ENCODE results near the gene KIAA0753. TPM values are rescaled to one million over a fixed set of nuclear protein-coding genes. Genes with fewer than 3 reads are reported as not detected.
A peak's percentile ranks its signal among the peaks of the same experiment; 100 is the strongest.

KIAA0753 gene
- polyA plus RNA-seq, 1 donor (not counting 4 experiments of a cell fraction or from before 2014, with no cell fraction given), result 11.6 TPM

DNA sequence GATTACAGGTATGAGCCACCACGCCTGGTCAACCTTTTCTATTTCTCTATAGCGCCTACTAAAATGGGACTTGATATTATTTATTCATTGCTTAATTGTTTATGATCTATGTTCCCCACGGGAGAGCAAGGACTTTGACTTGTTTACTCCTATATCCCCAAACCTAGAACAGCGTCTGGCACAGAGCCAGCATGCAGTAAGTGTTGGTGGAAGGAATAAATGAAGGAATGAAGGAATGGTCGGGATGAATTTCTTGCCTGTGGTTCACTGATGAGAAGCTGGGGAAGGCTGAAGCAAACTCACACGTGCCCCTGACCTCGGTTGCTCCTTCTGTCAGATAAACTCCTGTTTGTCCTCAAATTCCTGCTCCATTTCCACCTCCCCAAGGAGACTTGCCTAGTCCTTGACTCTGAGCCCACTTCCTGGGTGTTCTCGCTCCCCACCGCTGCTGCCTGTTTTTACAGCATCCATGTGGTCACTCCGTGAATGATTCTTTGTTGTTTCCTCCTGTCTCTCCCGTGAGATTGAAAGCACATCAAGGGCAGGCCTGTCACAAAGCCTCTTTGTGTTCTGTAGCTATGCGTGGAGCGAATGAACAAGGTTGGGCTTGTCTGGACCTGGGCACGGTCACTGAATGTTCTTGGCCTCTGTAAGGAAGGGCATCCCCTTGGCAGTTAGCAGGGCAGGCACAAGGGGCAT is 28.4 kb upstream of the KIAA0753 start:
- peak overlapping the region; percentile 61 for H3K9ac ChIP-seq (ENCODE audit: control insufficient read depth, extremely low read depth, insufficient read depth, low read length)
- no peaks in the 10 kb centered on the region for H4K20me1 ChIP-seq (ENCODE audit: control insufficient read depth, extremely low read depth, insufficient read depth, low read length)
- H3K4me1 ChIP-seq (ENCODE audit: control insufficient read depth, extremely low read depth, insufficient read depth, low read length), result peaks cover 41% of the 10 kb centered on the region
- TF ChIP-seq, protein P1, sequence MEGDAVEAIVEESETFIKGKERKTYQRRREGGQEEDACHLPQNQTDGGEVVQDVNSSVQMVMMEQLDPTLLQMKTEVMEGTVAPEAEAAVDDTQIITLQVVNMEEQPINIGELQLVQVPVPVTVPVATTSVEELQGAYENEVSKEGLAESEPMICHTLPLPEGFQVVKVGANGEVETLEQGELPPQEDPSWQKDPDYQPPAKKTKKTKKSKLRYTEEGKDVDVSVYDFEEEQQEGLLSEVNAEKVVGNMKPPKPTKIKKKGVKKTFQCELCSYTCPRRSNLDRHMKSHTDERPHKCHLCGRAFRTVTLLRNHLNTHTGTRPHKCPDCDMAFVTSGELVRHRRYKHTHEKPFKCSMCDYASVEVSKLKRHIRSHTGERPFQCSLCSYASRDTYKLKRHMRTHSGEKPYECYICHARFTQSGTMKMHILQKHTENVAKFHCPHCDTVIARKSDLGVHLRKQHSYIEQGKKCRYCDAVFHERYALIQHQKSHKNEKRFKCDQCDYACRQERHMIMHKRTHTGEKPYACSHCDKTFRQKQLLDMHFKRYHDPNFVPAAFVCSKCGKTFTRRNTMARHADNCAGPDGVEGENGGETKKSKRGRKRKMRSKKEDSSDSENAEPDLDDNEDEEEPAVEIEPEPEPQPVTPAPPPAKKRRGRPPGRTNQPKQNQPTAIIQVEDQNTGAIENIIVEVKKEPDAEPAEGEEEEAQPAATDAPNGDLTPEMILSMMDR (optimal IDR thresholded peaks at IDR 0.05 in 1 of 3, IDR thresholded peaks at IDR 0.05 in 1 of 3, conservative IDR thresholded peaks at IDR 0.05 in 1 of 3; ENCODE audit: extremely low read depth in 1 of 3, insufficient read depth in 2 of 3, low read length in 3 of 3), result no peak
- TF ChIP-seq EZH2 (IDR thresholded peaks at IDR 0.05; ENCODE audit: low read length), result no peak
- H3K27me3 ChIP-seq (ENCODE audit: control insufficient read depth, extremely low read depth, insufficient read depth, low read length), result no peaks in the 10 kb centered on the region
- peak overlapping the region; percentile 92 for H3K27ac ChIP-seq (ENCODE audit: control insufficient read depth, insufficient read depth, low read length)
- H3K36me3 ChIP-seq (ENCODE audit: control insufficient read depth in 2 of 2, extremely low read depth in 1 of 2, insufficient read depth in 2 of 2, low read length in 2 of 2), result no peaks in the 10 kb centered on the region
- H3K9me1 ChIP-seq (ENCODE audit: control insufficient read depth, extremely low read depth, insufficient read depth, low read length), result no peaks in the 10 kb centered on the region
- H3K4me2 ChIP-seq (ENCODE audit: control insufficient read depth, extremely low read depth, insufficient read depth, low read depth, low read length), result peak overlapping the region; percentile 84
- H2AFZ ChIP-seq (ENCODE audit: control insufficient read depth, low read length), result peak overlapping the region; percentile 57
- no peaks in the 10 kb centered on the region for H3K79me2 ChIP-seq (ENCODE audit: control insufficient read depth, insufficient read depth, low read length)
- H3K9me3 ChIP-seq (ENCODE audit: control insufficient read depth, low read depth, low read length), result no peaks in the 10 kb centered on the region
- H3K4me3 ChIP-seq (ENCODE audit: control insufficient read depth in 2 of 3, extremely low read depth in 1 of 3, insufficient read depth in 2 of 3, low read depth in 1 of 3, low read length in 3 of 3), result peak overlapping the region in 1 of 3 experiments; percentile 31
- DNase-seq (ENCODE audit: low read depth, low spot score) (no peak), FAIRE-seq (no peak)
- dilution Hi-C loops (cut with MboI; ENCODE audit: extremely low pct_ligation_motif_present, low sequenced_read_pairs), result no loop called here

DNA sequence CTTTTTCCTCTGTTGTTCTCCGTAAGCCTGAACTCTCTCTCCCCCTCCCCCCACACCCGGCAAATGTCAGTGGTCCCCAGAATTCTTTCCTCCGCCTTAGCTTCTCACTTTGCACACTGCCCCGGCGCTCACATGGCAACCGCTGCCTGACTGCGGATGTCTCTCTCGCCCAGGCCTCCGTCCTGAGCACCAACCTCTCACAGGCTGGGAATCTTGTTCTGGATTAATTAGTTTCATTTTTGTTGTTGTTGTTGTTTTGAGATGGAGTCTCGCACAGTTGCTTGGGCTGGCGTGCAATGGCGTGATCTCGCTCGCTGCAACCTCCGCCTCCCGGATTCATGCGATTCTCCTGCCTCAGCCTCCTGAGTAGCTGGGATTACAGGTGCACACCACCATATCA is 27.7 kb upstream of the KIAA0753 start:
- no peaks in the 10 kb centered on the region for H3K9me1 ChIP-seq (ENCODE audit: control insufficient read depth, extremely low read depth, insufficient read depth, low read length)
- H4K20me1 ChIP-seq (ENCODE audit: control insufficient read depth, extremely low read depth, insufficient read depth, low read length), result no peaks in the 10 kb centered on the region
- no peaks in the 10 kb centered on the region for H3K27me3 ChIP-seq (ENCODE audit: control insufficient read depth, extremely low read depth, insufficient read depth, low read length)
- no peaks in the 10 kb centered on the region for H3K79me2 ChIP-seq (ENCODE audit: control insufficient read depth, insufficient read depth, low read length)
- no peak overlapping the region for H3K9ac ChIP-seq (ENCODE audit: control insufficient read depth, extremely low read depth, insufficient read depth, low read length)
- H3K4me3 ChIP-seq (ENCODE audit: control insufficient read depth in 2 of 3, extremely low read depth in 1 of 3, insufficient read depth in 2 of 3, low read depth in 1 of 3, low read length in 3 of 3), result no peak overlapping the region
- TF ChIP-seq EZH2 (IDR thresholded peaks at IDR 0.05; ENCODE audit: low read length), result no peak
- TF ChIP-seq, protein P1 (optimal IDR thresholded peaks at IDR 0.05 in 1 of 3, IDR thresholded peaks at IDR 0.05 in 1 of 3, conservative IDR thresholded peaks at IDR 0.05 in 1 of 3; ENCODE audit: extremely low read depth in 1 of 3, insufficient read depth in 2 of 3, low read length in 3 of 3), result no peak
- H2AFZ ChIP-seq (ENCODE audit: control insufficient read depth, low read length), result no peak overlapping the region
- DNase-seq (ENCODE audit: low read depth, low spot score) (no peak), FAIRE-seq (no peak)
- no peaks in the 10 kb centered on the region for H3K9me3 ChIP-seq (ENCODE audit: control insufficient read depth, low read depth, low read length)
- H3K4me2 ChIP-seq (ENCODE audit: control insufficient read depth, extremely low read depth, insufficient read depth, low read depth, low read length), result no peak overlapping the region
- dilution Hi-C loops (cut with MboI; ENCODE audit: extremely low pct_ligation_motif_present, low sequenced_read_pairs), result no loop called here
- H3K36me3 ChIP-seq (ENCODE audit: control insufficient read depth in 2 of 2, extremely low read depth in 1 of 2, insufficient read depth in 2 of 2, low read length in 2 of 2), result no peaks in the 10 kb centered on the region
- peak overlapping the region; percentile 92 for H3K27ac ChIP-seq (ENCODE audit: control insufficient read depth, insufficient read depth, low read length)
- peaks cover 41% of the 10 kb centered on the region for H3K4me1 ChIP-seq (ENCODE audit: control insufficient read depth, extremely low read depth, insufficient read depth, low read length)
